Ishikawa (cell line): ENCODE results near the gene DOCK8.

Experiments used
- CEBPB ChIP-seq: IDR thresholded peaks from 2 replicates; pipeline ENCODE4 v1.6.1; 2012
- FOXM1 ChIP-seq: IDR thresholded peaks from 2 replicates; pipeline ENCODE4 v1.6.1; 2012; ENCODE audit warnings: low read depth, borderline replicate concordance
- RAD21 ChIP-seq: IDR thresholded peaks from 2 replicates; pipeline ENCODE4 v1.6.1; 2012; ENCODE audit warnings: low read depth
- REST ChIP-seq: IDR thresholded peaks from 2 replicates; pipeline ENCODE4 v1.6.1; 2012; ENCODE audit warnings: low read depth, mild to moderate bottlenecking
- TAF1 ChIP-seq: IDR thresholded peaks from 2 replicates; pipeline ENCODE4 v1.6.1; 2012; ENCODE audit warnings: low read depth, mild to moderate bottlenecking
- TEAD4 ChIP-seq: IDR thresholded peaks from 2 replicates; pipeline ENCODE4 v1.6.1; 2012
- TF ChIP-seq, protein P1 (sequence below): IDR thresholded peaks from 2 replicates; pipeline ENCODE4 v1.6.1; 2012

DNA sequence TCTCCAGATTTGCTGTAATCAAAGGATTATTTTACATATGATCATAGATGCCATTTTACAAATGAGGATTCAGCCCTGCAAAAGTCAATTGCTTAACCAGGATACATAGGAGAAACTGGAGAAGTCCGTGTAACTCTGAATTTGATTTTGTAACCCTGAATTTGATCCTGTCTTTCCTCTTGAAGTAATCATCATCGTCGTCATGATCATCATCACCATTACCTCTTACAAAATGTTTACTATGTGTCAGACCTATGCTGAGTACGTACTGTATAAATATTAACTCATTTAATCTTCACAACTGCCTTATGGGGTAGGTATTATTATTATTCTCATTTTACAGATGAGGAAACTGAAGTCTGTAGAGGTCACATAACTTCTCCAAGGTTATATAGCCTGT is 271.5 kb downstream of the DOCK8 start:
- TF ChIP-seq FOXM1 (no peak), RAD21 (no peak), CEBPB (no peak), TEAD4 (no peak), REST (no peak), TAF1 (no peak)
- TF ChIP-seq, protein P1, sequence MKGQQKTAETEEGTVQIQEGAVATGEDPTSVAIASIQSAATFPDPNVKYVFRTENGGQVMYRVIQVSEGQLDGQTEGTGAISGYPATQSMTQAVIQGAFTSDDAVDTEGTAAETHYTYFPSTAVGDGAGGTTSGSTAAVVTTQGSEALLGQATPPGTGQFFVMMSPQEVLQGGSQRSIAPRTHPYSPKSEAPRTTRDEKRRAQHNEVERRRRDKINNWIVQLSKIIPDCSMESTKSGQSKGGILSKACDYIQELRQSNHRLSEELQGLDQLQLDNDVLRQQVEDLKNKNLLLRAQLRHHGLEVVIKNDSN: no peak
